DOHH2 (cell line): Measurements from ENCODE around the gene AATF.

Experiments used
- H3F3A ChIP-seq: fragments of 200-600 bp; sonication (generic), shearing (Covaris generic); 2 replicates; pipeline ENCODE4 v1.6.0; 2016; ENCODE audit warnings: antibody characterized with exemption, mild to moderate bottlenecking; ENCODE audit not compliant: control insufficient read depth, insufficient read depth
- H3K27ac ChIP-seq: fragments of 200-600 bp; sonication (generic); 2 replicates; pipeline ENCODE4 v1.5.1; 2014; ENCODE audit warnings: low read depth, mild to moderate bottlenecking, low read length, moderate library complexity
- H3K27me3 ChIP-seq: fragments of 200-600 bp; sonication (generic); 2 replicates; pipeline ENCODE4 v1.6.1; 2014; ENCODE audit warnings: mild to moderate bottlenecking, low read length, mixed read lengths; ENCODE audit not compliant: control insufficient read depth
- H3K36me3 ChIP-seq: fragments of 200-600 bp; sonication (generic); 2 replicates; pipeline ENCODE4 v1.6.1; 2014; ENCODE audit warnings: mild to moderate bottlenecking, low read length, moderate library complexity, mixed read lengths; ENCODE audit not compliant: control insufficient read depth
- H3K4me1 ChIP-seq: fragments of 200-600 bp; sonication (generic); 2 replicates; pipeline ENCODE4 v1.6.1; 2014; ENCODE audit warnings: mild to moderate bottlenecking, low read length, mixed read lengths; ENCODE audit not compliant: control insufficient read depth
- H3K4me2 ChIP-seq: fragments of 200-600 bp; sonication (generic); 2 replicates; pipeline ENCODE4 v1.6.0; 2014; ENCODE audit warnings: mild to moderate bottlenecking, low read length, moderate library complexity
- H3K4me3 ChIP-seq: fragments of 200-600 bp; sonication (generic); 2 replicates; pipeline ENCODE4 v1.5.1; 2014; ENCODE audit warnings: mild to moderate bottlenecking, low read length, mixed read lengths
- H3K79me2 ChIP-seq: fragments of 200-600 bp; sonication (generic); 2 replicates; pipeline ENCODE4 v1.6.1; 2014; ENCODE audit warnings: mild to moderate bottlenecking, low read length, mixed read lengths; ENCODE audit not compliant: control insufficient read depth
- H3K9me2 ChIP-seq: fragments of 200-600 bp; sonication (generic); replicated peaks from 2 replicates; pipeline ENCODE4 v1.6.1; 2014; ENCODE audit warnings: mild to moderate bottlenecking, low read length, mixed read lengths; ENCODE audit not compliant: control insufficient read depth
- H3K9me3 ChIP-seq: fragments of 200-600 bp; sonication (generic); 2 replicates; pipeline ENCODE4 v1.6.1; 2014; ENCODE audit warnings: antibody characterized with exemption, low read length, mixed read lengths; ENCODE audit not compliant: control insufficient read depth, insufficient read depth
- H4K20me1 ChIP-seq: fragments of 200-600 bp; sonication (generic); 2 replicates; pipeline ENCODE4 v1.6.0; 2014; ENCODE audit warnings: low read depth, mild to moderate bottlenecking, antibody characterized with exemption, low read length, moderate library complexity; ENCODE audit not compliant: control insufficient read depth, insufficient read depth
- EZH2phosphoT487 ChIP-seq: fragments of 200-600 bp; sonication (generic); IDR thresholded peaks from 2 replicates; pipeline ENCODE4 v1.6.1; 2017; ENCODE audit warnings: borderline replicate concordance, mild to moderate bottlenecking, antibody characterized with exemption, low read length, moderate library complexity, mixed read lengths
- TF ChIP-seq, protein P1 (sequence below): fragments of 200-600 bp; sonication (generic); IDR thresholded peaks from one replicate; pipeline ENCODE4 v1.5.1; 2014; ENCODE audit warnings: antibody characterized with exemption, mild to moderate bottlenecking, low read depth, low read length; ENCODE audit not compliant: poor library complexity, severe bottlenecking

The AATF gene

DNA sequence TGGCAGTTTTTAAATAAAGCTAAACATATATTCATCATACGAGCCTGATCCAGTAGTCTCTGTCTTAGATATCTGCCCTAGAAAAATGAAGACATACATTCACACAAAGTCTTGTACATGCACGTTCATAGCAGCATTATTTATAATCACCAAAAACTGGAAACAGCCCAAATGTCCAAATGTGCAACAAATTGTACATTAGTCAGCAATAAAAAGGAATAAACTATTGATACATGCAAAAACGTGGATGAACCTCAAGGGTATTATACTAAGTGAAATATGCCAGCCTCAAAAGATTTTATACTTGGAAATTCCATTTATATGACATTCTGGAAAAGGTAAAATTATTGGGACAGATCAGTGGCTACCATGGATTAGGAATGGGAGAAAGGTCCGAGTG is 22.8 kb downstream of the AATF start:
- H3K4me3 ChIP-seq = no peak overlapping the region
- peaks cover 66% of the 10 kb centered on the region for H3K36me3 ChIP-seq
- TF ChIP-seq, protein P1, sequence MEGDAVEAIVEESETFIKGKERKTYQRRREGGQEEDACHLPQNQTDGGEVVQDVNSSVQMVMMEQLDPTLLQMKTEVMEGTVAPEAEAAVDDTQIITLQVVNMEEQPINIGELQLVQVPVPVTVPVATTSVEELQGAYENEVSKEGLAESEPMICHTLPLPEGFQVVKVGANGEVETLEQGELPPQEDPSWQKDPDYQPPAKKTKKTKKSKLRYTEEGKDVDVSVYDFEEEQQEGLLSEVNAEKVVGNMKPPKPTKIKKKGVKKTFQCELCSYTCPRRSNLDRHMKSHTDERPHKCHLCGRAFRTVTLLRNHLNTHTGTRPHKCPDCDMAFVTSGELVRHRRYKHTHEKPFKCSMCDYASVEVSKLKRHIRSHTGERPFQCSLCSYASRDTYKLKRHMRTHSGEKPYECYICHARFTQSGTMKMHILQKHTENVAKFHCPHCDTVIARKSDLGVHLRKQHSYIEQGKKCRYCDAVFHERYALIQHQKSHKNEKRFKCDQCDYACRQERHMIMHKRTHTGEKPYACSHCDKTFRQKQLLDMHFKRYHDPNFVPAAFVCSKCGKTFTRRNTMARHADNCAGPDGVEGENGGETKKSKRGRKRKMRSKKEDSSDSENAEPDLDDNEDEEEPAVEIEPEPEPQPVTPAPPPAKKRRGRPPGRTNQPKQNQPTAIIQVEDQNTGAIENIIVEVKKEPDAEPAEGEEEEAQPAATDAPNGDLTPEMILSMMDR = no peak
- no peak for TF ChIP-seq EZH2phosphoT487
- H3K9me2 ChIP-seq = no peaks in the 10 kb centered on the region
- H3K27ac ChIP-seq = no peak overlapping the region
- H3K4me1 ChIP-seq = no peaks in the 10 kb centered on the region
- no peak overlapping the region for H3K4me2 ChIP-seq
- no peaks in the 10 kb centered on the region for H3K27me3 ChIP-seq
- H3F3A ChIP-seq = no peaks in the 10 kb centered on the region
- H3K9me3 ChIP-seq = no peaks in the 10 kb centered on the region
- peaks cover 92% of the 10 kb centered on the region for H3K79me2 ChIP-seq
- peaks cover 19% of the 10 kb centered on the region; the same call in 1 of the 2 replicates for H4K20me1 ChIP-seq

DNA sequence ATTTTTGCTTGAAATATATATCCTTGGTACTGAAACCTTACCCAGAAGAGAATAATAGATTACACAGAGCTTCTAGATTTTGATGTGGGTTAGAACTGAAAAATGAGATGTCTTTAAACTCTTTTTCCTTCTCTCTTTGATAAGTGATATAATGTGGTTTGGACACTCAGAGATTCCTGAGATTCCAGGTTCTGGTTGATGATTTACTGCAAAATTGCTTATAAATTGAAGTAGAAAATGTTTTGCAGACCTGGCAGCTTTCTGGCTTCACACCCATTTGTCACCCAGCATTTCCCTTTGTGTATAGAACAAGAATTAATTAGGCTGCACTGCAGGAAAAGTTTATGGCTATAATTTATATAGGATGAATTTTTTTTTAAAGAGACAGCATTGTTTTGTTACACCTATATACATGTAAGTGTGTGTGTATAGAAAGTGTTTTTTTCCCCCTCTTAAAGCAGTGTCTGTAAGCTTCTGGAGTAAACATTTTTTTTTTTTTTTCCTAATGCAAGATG is 23.5 kb downstream of the AATF start:
- peaks cover 92% of the 10 kb centered on the region for H3K79me2 ChIP-seq
- H3K27me3 ChIP-seq = no peaks in the 10 kb centered on the region
- peaks cover 18% of the 10 kb centered on the region; the same call in 1 of the 2 replicates for H4K20me1 ChIP-seq
- H3K9me3 ChIP-seq = no peaks in the 10 kb centered on the region
- no peak for TF ChIP-seq EZH2phosphoT487
- TF ChIP-seq, protein P1 = no peak
- H3K9me2 ChIP-seq = no peaks in the 10 kb centered on the region
- peaks cover 65% of the 10 kb centered on the region for H3K36me3 ChIP-seq
- H3K27ac ChIP-seq = no peak overlapping the region
- H3F3A ChIP-seq = no peaks in the 10 kb centered on the region
- H3K4me2 ChIP-seq = no peak overlapping the region
- H3K4me3 ChIP-seq = no peak overlapping the region
- H3K4me1 ChIP-seq = no peaks in the 10 kb centered on the region

DNA sequence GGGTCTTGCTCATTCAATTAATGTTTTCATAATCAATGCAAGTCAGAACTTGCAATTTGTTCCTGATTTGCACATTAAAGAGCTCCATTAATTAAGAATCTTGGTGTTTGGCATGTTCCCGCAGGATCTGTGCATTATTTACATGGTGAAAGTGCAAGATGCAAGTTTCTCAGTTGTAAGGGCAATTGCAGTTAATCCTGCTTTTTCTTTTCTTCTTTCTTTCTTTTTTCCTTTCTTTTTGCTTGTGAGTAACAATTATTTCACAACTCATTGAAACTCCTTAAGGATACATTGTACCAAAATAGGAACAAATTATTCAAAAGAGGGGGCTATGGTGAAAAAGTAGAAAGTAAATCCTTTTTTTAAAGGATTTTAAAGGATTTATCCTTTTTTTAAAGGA is 24.2 kb downstream of the AATF start:
- Histone ChIP-seq H3K9me2 (no peaks in the 10 kb centered on the region), H3K27me3 (no peaks in the 10 kb centered on the region), H3K36me3 (peaks cover 62% of the 10 kb centered on the region), H3F3A (no peaks in the 10 kb centered on the region), H4K20me1 (peaks cover 14% of the 10 kb centered on the region; the same call in 1 of the 2 replicates), H3K79me2 (peaks cover 91% of the 10 kb centered on the region), H3K4me3 (no peak overlapping the region), H3K4me1 (peaks cover 3% of the 10 kb centered on the region; the same call in 1 of the 2 replicates), H3K27ac (no peak overlapping the region), H3K9me3 (no peaks in the 10 kb centered on the region), H3K4me2 (no peak overlapping the region)
- TF ChIP-seq EZH2phosphoT487 = no peak
- TF ChIP-seq, protein P1 = no peak
